LHCN-M2 (cell line): Measurements from ENCODE around the gene ARSJ. TPM values are rescaled to one million over a fixed set of nuclear protein-coding genes. Genes with fewer than 3 reads are reported as not detected.

Source experiments
- DNase-seq: peaks from one replicate; pipeline ENCODE4 v3.0.0-alpha.2; 2012; ENCODE audit warnings: low read depth
- total RNA-seq: library from RNA; depleted of rRNA; stranded (reverse); fragments of >200 nt; gene quantifications from 2 replicates; pipeline ENCODE4 v1.2.3, GENCODE V29; 2014

ARSJ gene
- total RNA-seq, 1 experiment from 2014 or later: 40.7 TPM

GRCh38 chr4:113901994-113902787, 77.3 kb downstream of the ARSJ start:
- no peak for DNase-seq

- no peak for DNase-seq
Measured at GRCh38 chr4:113899271-113900070, 80.0 kb downstream of the ARSJ start.

- no peak for DNase-seq
Measured at GRCh38 chr4:113893546-113893945, 85.9 kb downstream of the ARSJ start.

GRCh38 chr4:113888006-113888405, 91.4 kb downstream of the ARSJ start:
- no peak for DNase-seq

- no peak for DNase-seq
Measured at GRCh38 chr4:113885291-113885690, 94.2 kb downstream of the ARSJ start.

- DNase-seq: no peak
Measured at GRCh38 chr4:113884655-113885054, 94.8 kb downstream of the ARSJ start.

GRCh38 chr4:113882668-113883067, 96.8 kb downstream of the ARSJ start:
- DNase-seq: peak; percentile 16

- peak; percentile 42 for DNase-seq
Measured at GRCh38 chr4:113881256-113881655, 98.2 kb downstream of the ARSJ start.

GRCh38 chr4:113880240-113881028, 99.0 kb downstream of the ARSJ start:
- no peak for DNase-seq

- peak; percentile 49 for DNase-seq
Measured at GRCh38 chr4:113878668-113879067, 100.8 kb downstream of the ARSJ start.

GRCh38 chr4:113874480-113874879, 105.0 kb downstream of the ARSJ start:
- no peak for DNase-seq

- no peak for DNase-seq
Measured at GRCh38 chr4:113873508-113873907, 105.9 kb downstream of the ARSJ start.

- no peak for DNase-seq
Measured at GRCh38 chr4:113872426-113873260, 106.8 kb downstream of the ARSJ start.

- no peak for DNase-seq
Measured at GRCh38 chr4:113871080-113871479, 108.4 kb downstream of the ARSJ start.

GRCh38 chr4:113869743-113870375, 109.6 kb downstream of the ARSJ start:
- DNase-seq: peak; percentile 74

GRCh38 chr4:113866611-113867010, 112.8 kb downstream of the ARSJ start:
- no peak for DNase-seq

GRCh38 chr4:113858924-113859323, 120.5 kb downstream of the ARSJ start:
- no peak for DNase-seq

- DNase-seq: no peak
Measured at GRCh38 chr4:113851816-113852215, 127.6 kb downstream of the ARSJ start.
